Measurements from ENCODE around the gene SLC40A1.

- TF ChIP-seq POLR2A (IDR thresholded peaks at IDR 0.05; ENCODE audit: low read depth, low read length): no peak
- no peak for TF ChIP-seq EZH2 (IDR thresholded peaks at IDR 0.05; ENCODE audit: borderline replicate concordance, control insufficient read depth, low read depth, low read length)
- no peak for TF ChIP-seq RCOR1 (conservative IDR thresholded peaks at IDR 0.05; ENCODE audit: low read depth, low read length)
- TF ChIP-seq EP300 (IDR thresholded peaks at IDR 0.05; ENCODE audit: borderline replicate concordance in 1 of 2, control insufficient read depth in 1 of 2, low read depth in 2 of 2, low read length in 2 of 2): no peak
- no peak for TF ChIP-seq HCFC1 (IDR thresholded peaks at IDR 0.05; ENCODE audit: low read length)
- TF ChIP-seq CTCF (IDR thresholded peaks at IDR 0.05 in 2 of 3, conservative IDR thresholded peaks at IDR 0.05 in 1 of 3; ENCODE audit: control insufficient read depth in 2 of 3, extremely low read depth in 1 of 3, insufficient read depth in 1 of 3, low read depth in 3 of 3, low read length in 3 of 3): no peak
- TF ChIP-seq FOXM1 (IDR thresholded peaks at IDR 0.05; ENCODE audit: low read depth, low read length): no peak
- TF ChIP-seq HDAC2 (IDR thresholded peaks at IDR 0.05): no peak
- TF ChIP-seq KDM1A (IDR thresholded peaks at IDR 0.05; ENCODE audit: borderline replicate concordance): no peak
- TF ChIP-seq BMI1 (IDR thresholded peaks at IDR 0.05; ENCODE audit: borderline replicate concordance): no peak
Measured at GRCh38 chr2:189625636-189626035, 45.0 kb upstream of the SLC40A1 start.

Data from GM12878 (cell line).